H7 (cell line): ENCODE results near the gene RESF1. TPM values are rescaled to one million over a fixed set of nuclear protein-coding genes. Genes with fewer than 3 reads are reported as not detected.
A peak's percentile ranks its signal among the peaks of the same experiment; 100 is the strongest.
"Not testable (repeated sequence)": the region's sequence is repeated elsewhere in the genome, so short reads cannot be mapped to it uniquely, and the experiment has no call there.

Experiments
- DNase-seq: peaks from one replicate; pipeline ENCODE4 v3.0.0; 2012
- H3K27me3 ChIP-seq: 2 replicates; pipeline ENCODE4 v1.6.0; 2011; ENCODE audit warnings: mild to moderate bottlenecking, low read length; ENCODE audit not compliant: control insufficient read depth, insufficient read depth
- H3K36me3 ChIP-seq: replicated peaks from 2 replicates; pipeline ENCODE4 v1.5.1; 2011; ENCODE audit warnings: low read length; ENCODE audit not compliant: control insufficient read depth, insufficient read depth
- H3K4me3 ChIP-seq: 2 replicates; pipeline ENCODE4 v1.5.1; 2011; ENCODE audit warnings: low read depth, mild to moderate bottlenecking, control low read depth, low read length, moderate library complexity; ENCODE audit not compliant: insufficient read depth
- total RNA-seq: library from RNA; depleted of rRNA; stranded (reverse); fragments of >200 nt; shearing (Covaris generic); gene quantifications from 2 replicates; pipeline ENCODE4 v1.2.3, GENCODE V29; 2014; rRNA removed

The RESF1 gene
- total RNA-seq = 51.8 and 69.6 TPM in 2 replicates

- no peaks in the 10 kb centered on the region for H3K27me3 ChIP-seq
- peak within 1 kb of the TSS; percentile 69 for H3K4me3 ChIP-seq
- H3K36me3 ChIP-seq = peaks cover 16% of the 10 kb centered on the region
- DNase-seq = peak; percentile 95
Observed at GRCh38 chr12:31959161-31959700, at the start of gene RESF1. Gene RESF1 (plus strand): TSS chr12:31959415. CDS start chr12:31980956, 21,541 bp downstream.

- no peaks in the 10 kb centered on the region for H3K36me3 ChIP-seq
- DNase-seq = no peak
- no peaks in the 10 kb centered on the region for H3K27me3 ChIP-seq
- no peak overlapping the region for H3K4me3 ChIP-seq
Observed at GRCh38 chr12:31914927-31915326, 44.3 kb upstream of the RESF1 start.

- H3K36me3 ChIP-seq = no peaks in the 10 kb centered on the region
Observed at GRCh38 chr12:31915446-31915845, 43.8 kb upstream of the RESF1 start.

GRCh38 chr12:31922341-31923062 is 36.7 kb upstream of the RESF1 start:
- no peaks in the 10 kb centered on the region for H3K36me3 ChIP-seq
- DNase-seq = no peak
- H3K4me3 ChIP-seq = no peak overlapping the region
- H3K27me3 ChIP-seq = no peaks in the 10 kb centered on the region

More at GRCh38 chr12:31915446-31915845, 43.8 kb upstream of the RESF1 start:
- Histone ChIP-seq H3K4me3 (no peak overlapping the region), H3K27me3 (no peaks in the 10 kb centered on the region)
- no peak for DNase-seq

- Histone ChIP-seq H3K4me3 (no peak overlapping the region), H3K27me3 (no peaks in the 10 kb centered on the region), H3K36me3 (no peaks in the 10 kb centered on the region)
- DNase-seq = no peak
Observed at GRCh38 chr12:31923063-31923412, 36.2 kb upstream of the RESF1 start.

GRCh38 chr12:31928246-31929026 is 30.8 kb upstream of the RESF1 start:
- no peak for DNase-seq
- H3K4me3 ChIP-seq = no peak overlapping the region
- no peaks in the 10 kb centered on the region for H3K27me3 ChIP-seq
- H3K36me3 ChIP-seq = no peaks in the 10 kb centered on the region

GRCh38 chr12:31929027-31929526 is 30.1 kb upstream of the RESF1 start:
- no peak for DNase-seq
- no peaks in the 10 kb centered on the region for H3K36me3 ChIP-seq
- H3K27me3 ChIP-seq = no peaks in the 10 kb centered on the region
- H3K4me3 ChIP-seq = no peak overlapping the region

GRCh38 chr12:31931796-31932715 is 27.2 kb upstream of the RESF1 start:
- DNase-seq = peak; percentile 54
- Histone ChIP-seq H3K27me3 (no peaks in the 10 kb centered on the region), H3K4me3 (no peak overlapping the region), H3K36me3 (no peaks in the 10 kb centered on the region)

GRCh38 chr12:31944299-31944698 is 14.9 kb upstream of the RESF1 start:
- no peak for DNase-seq
- H3K36me3 ChIP-seq = no peaks in the 10 kb centered on the region
- H3K4me3 ChIP-seq = no peak overlapping the region
- H3K27me3 ChIP-seq = no peaks in the 10 kb centered on the region

GRCh38 chr12:31947971-31948370 is 11.2 kb upstream of the RESF1 start:
- no peak overlapping the region for H3K4me3 ChIP-seq
- no peak for DNase-seq
- no peaks in the 10 kb centered on the region for H3K36me3 ChIP-seq
- H3K27me3 ChIP-seq = no peaks in the 10 kb centered on the region

- not testable (repeated sequence) for H3K36me3 ChIP-seq, H3K4me3 ChIP-seq, H3K27me3 ChIP-seq, DNase-seq
Observed at GRCh38 chr12:31948697-31949359, 10.4 kb upstream of the RESF1 start.

GRCh38 chr12:31950088-31950487 is 9.1 kb upstream of the RESF1 start:
- Histone ChIP-seq H3K27me3 (no peaks in the 10 kb centered on the region), H3K4me3 (no peak overlapping the region), H3K36me3 (no peaks in the 10 kb centered on the region)
- no peak for DNase-seq

- H3K4me3 ChIP-seq = no peak overlapping the region
Observed at GRCh38 chr12:31950492-31950891, 8.7 kb upstream of the RESF1 start.

GRCh38 chr12:31951008-31951407 is 8.2 kb upstream of the RESF1 start:
- no peak for DNase-seq
- no peaks in the 10 kb centered on the region for H3K27me3 ChIP-seq
- no peaks in the 10 kb centered on the region for H3K36me3 ChIP-seq
- H3K4me3 ChIP-seq = no peak overlapping the region

More at GRCh38 chr12:31950492-31950891, 8.7 kb upstream of the RESF1 start:
- Histone ChIP-seq H3K36me3 (no peaks in the 10 kb centered on the region), H3K27me3 (no peaks in the 10 kb centered on the region)
- DNase-seq = no peak
